Vagina (tissue), 2 donors: Measurements from ENCODE around the gene CST5. TPM values are rescaled to one million over a fixed set of nuclear protein-coding genes. Genes with fewer than 3 reads are reported as not detected.

Source experiments
- DNase-seq, 2 donors: peaks; one replicate each; pipeline ENCODE4 v3.0.0-alpha.2; 2017; ENCODE audit errors: extremely low spot score in 2 of 2
- H3K27ac ChIP-seq: fragments of 200-600 bp; sonication (generic); one replicate; pipeline ENCODE4 v1.5.1; 2019
- H3K27me3 ChIP-seq: fragments of 200-600 bp; sonication (generic); one replicate; pipeline ENCODE4 v1.5.1; 2019
- H3K36me3 ChIP-seq, 2 donors: fragments of 200-600 bp; sonication (generic); one replicate each; pipeline ENCODE4 v1.5.1; 2017 to 2019
- H3K4me1 ChIP-seq: fragments of 200-600 bp; sonication (generic); one replicate; pipeline ENCODE4 v1.5.1; 2019
- H3K4me3 ChIP-seq, 2 donors: fragments of 200-600 bp; sonication (generic); 1 replicate in 1 of 2; 2 replicates in 1 of 2; pipeline ENCODE4 v1.5.1; 2016 to 2019
- H3K9me3 ChIP-seq: fragments of 200-600 bp; sonication (generic); one replicate; pipeline ENCODE4 v1.5.1; 2019
- POLR2A ChIP-seq, 2 donors: fragments of 450-650 bp; IDR thresholded peaks; one replicate each; pipeline ENCODE4 v1.6.1; 2017; ENCODE audit warnings: antibody characterized with exemption in 2 of 2, mild to moderate bottlenecking in 2 of 2, moderate library complexity in 2 of 2
- POLR2AphosphoS5 ChIP-seq, 2 donors: sonication (generic); formaldehyde crosslinking; IDR thresholded peaks; one replicate each; pipeline ENCODE4 v1.9.0; 2017; ENCODE audit warnings: antibody characterized with exemption in 2 of 2, mild to moderate bottlenecking in 2 of 2, low read depth in 1 of 2; ENCODE audit not compliant: insufficient read depth in 1 of 2
- intact Hi-C: fragments of 100-400 bp; cut with DNase I; formaldehyde crosslinking; loops from one replicate; pipeline ENCODE4 v1.15.1; 2023
- total RNA-seq: library from RNA; depleted of rRNA; stranded (reverse); fragments of >200 nt; gene quantifications from one replicate; pipeline ENCODE4 v1.2.3, GENCODE V29; 2016
- TF ChIP-seq, protein P1 (sequence below), 3 experiments: fragments of 450-650 bp in 2 of 3; fragments of 200-600 bp in 1 of 3; sonication (generic) in 1 of 3; IDR thresholded peaks; one replicate each; pipeline ENCODE4 v1.5.1; 2017 to 2019; ENCODE audit warnings: antibody characterized with exemption in 3 of 3, mild to moderate bottlenecking in 2 of 3, moderate library complexity in 2 of 3

CST5 gene
- total RNA-seq, 1 donor from 2014 or later: not detected

DNA sequence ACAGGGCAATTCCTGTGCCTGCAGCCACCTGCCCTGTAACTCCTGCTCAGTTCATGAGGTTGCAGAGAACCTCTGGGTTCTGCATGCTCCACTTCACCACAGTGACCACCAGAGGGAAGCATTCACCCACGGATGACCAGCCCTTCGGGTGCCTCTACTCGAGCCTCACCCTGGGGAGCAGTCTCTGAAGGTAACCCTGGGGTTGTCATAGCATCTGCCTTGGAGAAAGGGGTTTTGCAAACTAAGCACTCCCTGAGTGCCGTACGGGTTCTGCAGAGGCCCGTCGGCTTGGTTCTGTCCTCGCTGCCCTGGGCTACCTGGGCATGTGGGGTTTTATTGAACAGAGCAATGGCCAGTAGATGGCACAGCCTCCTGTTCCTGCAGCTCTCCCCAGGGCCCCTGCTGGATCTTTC, 10.2 kb upstream of the CST5 start:
- H3K27ac ChIP-seq: no peak overlapping the region
- no peaks in the 10 kb centered on the region for H3K9me3 ChIP-seq
- no peak for TF ChIP-seq POLR2A (IDR thresholded peaks at IDR 0.05)
- no peak for TF ChIP-seq POLR2AphosphoS5 (IDR thresholded peaks at IDR 0.05; ENCODE audit: insufficient read depth in 1 of 2, low read depth in 1 of 2)
- TF ChIP-seq, protein P1, sequence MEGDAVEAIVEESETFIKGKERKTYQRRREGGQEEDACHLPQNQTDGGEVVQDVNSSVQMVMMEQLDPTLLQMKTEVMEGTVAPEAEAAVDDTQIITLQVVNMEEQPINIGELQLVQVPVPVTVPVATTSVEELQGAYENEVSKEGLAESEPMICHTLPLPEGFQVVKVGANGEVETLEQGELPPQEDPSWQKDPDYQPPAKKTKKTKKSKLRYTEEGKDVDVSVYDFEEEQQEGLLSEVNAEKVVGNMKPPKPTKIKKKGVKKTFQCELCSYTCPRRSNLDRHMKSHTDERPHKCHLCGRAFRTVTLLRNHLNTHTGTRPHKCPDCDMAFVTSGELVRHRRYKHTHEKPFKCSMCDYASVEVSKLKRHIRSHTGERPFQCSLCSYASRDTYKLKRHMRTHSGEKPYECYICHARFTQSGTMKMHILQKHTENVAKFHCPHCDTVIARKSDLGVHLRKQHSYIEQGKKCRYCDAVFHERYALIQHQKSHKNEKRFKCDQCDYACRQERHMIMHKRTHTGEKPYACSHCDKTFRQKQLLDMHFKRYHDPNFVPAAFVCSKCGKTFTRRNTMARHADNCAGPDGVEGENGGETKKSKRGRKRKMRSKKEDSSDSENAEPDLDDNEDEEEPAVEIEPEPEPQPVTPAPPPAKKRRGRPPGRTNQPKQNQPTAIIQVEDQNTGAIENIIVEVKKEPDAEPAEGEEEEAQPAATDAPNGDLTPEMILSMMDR (IDR thresholded peaks at IDR 0.05): peak; percentile 22 to 41 (median 23)
- no peaks in the 10 kb centered on the region for H3K36me3 ChIP-seq
- no peak for DNase-seq
- H3K27me3 ChIP-seq: no peaks in the 10 kb centered on the region
- intact Hi-C loops: no loop called here
- no peaks in the 10 kb centered on the region for H3K4me1 ChIP-seq
- no peak overlapping the region for H3K4me3 ChIP-seq

DNA sequence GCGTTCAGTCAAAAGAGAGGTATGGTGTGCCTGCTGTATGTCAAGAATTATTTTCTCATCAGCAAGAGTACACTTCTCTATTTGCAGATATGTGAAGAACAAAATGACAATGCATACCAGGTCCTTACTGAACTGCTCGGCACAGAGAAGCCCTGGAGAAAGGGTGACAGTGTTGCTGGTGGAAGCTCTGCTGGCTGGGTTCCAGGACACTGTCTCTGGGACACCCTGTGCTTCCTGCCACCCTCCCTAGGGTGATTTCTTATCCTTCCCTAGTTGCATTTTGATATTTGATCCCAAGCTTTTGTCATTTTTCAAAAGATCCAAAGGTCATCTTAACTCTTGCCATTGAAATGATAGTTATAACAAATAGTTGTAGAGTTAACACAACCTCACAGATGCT, 8.3 kb upstream of the CST5 start:
- H3K27me3 ChIP-seq: no peaks in the 10 kb centered on the region
- H3K4me3 ChIP-seq: no peak overlapping the region
- TF ChIP-seq POLR2A (IDR thresholded peaks at IDR 0.05) (no peak), POLR2AphosphoS5 (IDR thresholded peaks at IDR 0.05; ENCODE audit: insufficient read depth in 1 of 2, low read depth in 1 of 2) (no peak)
- TF ChIP-seq, protein P1 (IDR thresholded peaks at IDR 0.05): no peak
- H3K9me3 ChIP-seq: no peaks in the 10 kb centered on the region
- no peak for DNase-seq
- H3K27ac ChIP-seq: no peak overlapping the region
- H3K36me3 ChIP-seq: no peaks in the 10 kb centered on the region
- H3K4me1 ChIP-seq: no peaks in the 10 kb centered on the region
- intact Hi-C loops: no loop called here

DNA sequence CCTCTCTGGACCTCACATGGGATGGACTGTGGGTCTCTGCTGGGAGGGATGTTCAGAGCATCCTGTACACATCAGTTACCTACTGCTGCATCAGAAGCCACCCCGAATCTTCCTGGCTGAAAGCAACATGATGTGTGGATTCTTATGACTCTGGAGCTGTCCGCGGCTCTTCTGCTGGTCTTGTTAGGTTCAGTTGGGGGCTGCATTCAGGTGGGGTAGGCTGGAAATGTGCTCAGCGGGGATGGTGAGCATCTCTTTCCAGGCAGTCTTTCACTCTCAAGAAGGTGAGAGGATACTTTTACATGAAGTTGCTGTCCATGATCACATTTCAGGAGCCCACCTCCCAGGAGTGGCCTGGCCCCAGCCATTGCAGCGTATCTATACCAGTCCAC, 5.2 kb upstream of the CST5 start:
- no peaks in the 10 kb centered on the region for H3K4me1 ChIP-seq
- H3K27ac ChIP-seq: no peak overlapping the region
- intact Hi-C loops: no loop called here
- no peaks in the 10 kb centered on the region for H3K36me3 ChIP-seq
- H3K9me3 ChIP-seq: no peaks in the 10 kb centered on the region
- H3K27me3 ChIP-seq: no peaks in the 10 kb centered on the region
- no peak overlapping the region for H3K4me3 ChIP-seq
- no peak for TF ChIP-seq POLR2A (IDR thresholded peaks at IDR 0.05)
- no peak for TF ChIP-seq POLR2AphosphoS5 (IDR thresholded peaks at IDR 0.05; ENCODE audit: insufficient read depth in 1 of 2, low read depth in 1 of 2)
- TF ChIP-seq, protein P1 (IDR thresholded peaks at IDR 0.05): no peak
- DNase-seq: no peak

DNA sequence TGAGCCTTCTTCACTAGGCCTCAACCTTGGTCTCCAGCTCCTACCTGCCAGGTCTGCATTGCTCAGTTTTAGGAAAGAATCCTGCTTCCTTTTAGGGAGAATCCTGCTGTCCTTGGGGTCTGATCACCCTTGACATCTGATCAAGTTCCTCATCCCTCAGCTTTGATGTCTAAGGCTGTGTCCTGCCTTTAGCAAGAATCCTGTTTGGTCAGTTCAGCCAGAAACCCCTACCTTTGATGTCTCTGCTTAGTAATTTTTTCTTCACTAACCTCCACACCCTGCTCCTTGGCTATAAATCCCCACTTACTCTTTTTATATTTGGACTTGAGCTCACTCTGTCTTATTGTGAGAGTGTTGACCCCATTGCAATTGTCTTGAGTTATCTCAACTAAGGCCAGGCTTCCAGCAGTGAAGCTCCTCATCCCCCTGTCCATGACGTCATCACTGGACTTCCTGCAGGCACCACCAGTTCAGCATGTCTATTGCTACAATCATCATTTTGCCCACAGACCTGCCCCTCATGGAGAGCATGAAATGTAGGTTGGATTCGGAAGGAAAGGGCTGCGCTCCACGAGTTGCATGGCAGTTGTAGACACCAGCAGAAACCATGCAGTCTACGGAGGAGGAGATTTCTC, 4.7 kb upstream of the CST5 start:
- H3K27me3 ChIP-seq: no peaks in the 10 kb centered on the region
- TF ChIP-seq, protein P1 (IDR thresholded peaks at IDR 0.05): no peak
- TF ChIP-seq POLR2AphosphoS5 (IDR thresholded peaks at IDR 0.05; ENCODE audit: insufficient read depth in 1 of 2, low read depth in 1 of 2) (no peak), POLR2A (IDR thresholded peaks at IDR 0.05) (no peak)
- no peaks in the 10 kb centered on the region for H3K36me3 ChIP-seq
- no peaks in the 10 kb centered on the region for H3K4me1 ChIP-seq
- DNase-seq: no peak
- no peak overlapping the region for H3K27ac ChIP-seq
- no peaks in the 10 kb centered on the region for H3K9me3 ChIP-seq
- no peak overlapping the region for H3K4me3 ChIP-seq
- intact Hi-C loops: no loop called here

DNA sequence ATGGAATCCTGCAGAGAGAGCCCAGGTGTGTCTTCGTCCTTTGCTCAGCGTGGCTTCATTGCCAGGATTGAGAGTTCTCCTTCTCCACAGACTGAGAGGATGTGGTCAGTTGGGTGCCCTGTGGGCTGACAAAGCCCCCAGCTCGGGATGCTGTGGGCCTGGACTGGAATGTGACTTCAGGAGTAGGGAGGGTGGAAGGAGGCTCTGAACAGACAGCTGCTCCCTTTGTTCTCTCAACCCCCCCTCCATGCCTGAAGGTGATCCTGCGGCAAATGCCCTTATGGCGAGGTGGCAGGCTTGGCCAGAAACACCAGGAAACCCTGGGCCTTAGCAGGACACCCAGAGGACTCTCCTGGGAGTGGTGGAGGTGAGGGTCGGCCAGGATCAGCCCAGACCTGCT, 1.8 kb upstream of the CST5 start:
- Histone ChIP-seq H3K4me1 (no peaks in the 10 kb centered on the region), H3K27me3 (no peaks in the 10 kb centered on the region), H3K27ac (no peak overlapping the region), H3K4me3 (no peak overlapping the region), H3K9me3 (no peaks in the 10 kb centered on the region), H3K36me3 (no peaks in the 10 kb centered on the region)
- intact Hi-C loops: no loop called here
- TF ChIP-seq, protein P1 (IDR thresholded peaks at IDR 0.05): no peak
- TF ChIP-seq POLR2A (IDR thresholded peaks at IDR 0.05) (no peak), POLR2AphosphoS5 (IDR thresholded peaks at IDR 0.05; ENCODE audit: insufficient read depth in 1 of 2, low read depth in 1 of 2) (no peak)
- no peak for DNase-seq
